ENCODE data around the gene RAB39A. TPM values are rescaled to one million over a fixed set of nuclear protein-coding genes. Genes with fewer than 3 reads are reported as not detected.
"Not testable (repeated sequence)": the region's sequence is repeated elsewhere in the genome, so short reads cannot be mapped to it uniquely, and the experiment has no call there.

Gene RAB39A
- total RNA-seq, result 1 to 10 TPM in 1 of 4 donors, under 1 TPM in 3; 0.51 to 1.1 (median 0.76) TPM
- polyA plus RNA-seq, result not detected
- long read RNA-seq, donor 1, result 0 reads
- long read RNA-seq, donor 2, partial matches to known transcripts, result 0 of 1 reads
- long read RNA-seq, donor 2, other reads (novel, unspliced or antisense), result 1 of 1 reads
- long read RNA-seq, donor 3, partial matches to known transcripts, result 0 of 1 reads
- long read RNA-seq, donor 3, other reads (novel, unspliced or antisense), result 1 of 1 reads
- long read RNA-seq, donor 4, result 0 reads

DNA sequence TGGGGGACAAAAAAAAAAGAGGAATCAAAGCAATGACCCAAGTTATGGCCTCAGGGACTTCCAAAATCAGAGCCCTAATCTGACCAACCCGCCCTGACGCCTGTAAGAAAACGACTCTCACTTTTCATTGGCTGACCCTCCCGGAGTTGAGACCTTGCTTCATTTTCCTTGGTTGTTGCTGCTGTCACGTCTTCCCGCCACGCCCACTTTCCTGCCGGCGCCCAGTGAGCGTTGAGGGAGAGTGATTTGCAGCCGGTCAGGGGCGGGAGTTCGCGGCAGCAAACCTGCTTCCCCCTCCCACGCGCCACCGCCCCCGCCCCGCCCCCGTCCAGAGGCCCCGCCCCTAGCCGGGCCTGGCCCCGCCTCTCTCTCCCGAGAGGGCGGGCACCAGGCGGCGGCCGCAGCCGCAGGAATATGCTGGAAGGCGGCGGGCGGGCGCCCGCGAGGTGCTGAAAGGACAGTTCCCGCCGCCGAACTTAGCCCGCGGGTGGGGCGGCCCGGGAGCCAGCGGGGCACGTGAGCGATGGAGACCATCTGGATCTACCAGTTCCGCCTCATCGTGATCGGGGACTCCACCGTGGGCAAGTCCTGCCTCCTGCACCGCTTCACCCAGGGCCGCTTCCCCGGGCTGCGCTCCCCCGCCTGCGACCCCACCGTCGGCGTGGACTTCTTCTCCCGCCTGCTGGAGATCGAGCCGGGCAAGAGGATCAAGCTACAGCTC is at the start of gene RAB39A:
Gene RAB39A (plus strand): TSS at position 403 of the 721 bp plus-strand sequence. CDS start 121 bp downstream, at position 524.
- Histone ChIP-seq H3K4me1 (ENCODE audit: control insufficient read depth, insufficient read depth, low read length) (peaks cover 3% of the 10 kb centered on the region), H3K4me3 (ENCODE audit: low read length) (peak within 1 kb of the TSS; percentile 39), H3K9me3 (ENCODE audit: control insufficient read depth, low read length) (no peaks in the 10 kb centered on the region), H3K27me3 (ENCODE audit: control insufficient read depth, insufficient read depth) (no peaks in the 10 kb centered on the region), H3K27ac (ENCODE audit: low read length) (no peak within 1 kb of the TSS)
- ATAC-seq, result peak; percentile 97 to 98
- WGBS, result under 1% methylated on average over 61 of the region's 61 CpGs
- intact Hi-C loops (cut with DNase I), result no loop called here
- peak; percentile 88 to 94 (median 93) for DNase-seq

DNA sequence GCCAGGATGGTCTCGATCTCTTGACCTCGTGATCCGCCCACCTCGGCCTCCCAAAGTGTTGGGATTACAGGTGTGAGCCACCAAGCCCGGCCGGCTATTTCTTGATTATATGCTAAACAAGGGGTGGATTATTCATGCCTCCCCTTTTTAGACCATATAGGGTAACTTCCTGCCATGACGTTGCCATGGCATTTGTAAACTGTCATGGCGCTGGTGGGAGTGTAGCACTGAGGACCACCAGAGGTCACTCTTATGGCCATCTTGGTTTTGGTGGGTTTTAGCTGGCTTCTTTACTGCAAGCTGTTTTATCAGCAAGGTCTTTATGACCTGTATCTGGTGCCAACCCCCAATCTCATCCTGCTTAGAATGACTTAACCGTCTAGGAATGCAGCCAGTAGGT is 46.8 kb upstream of the RAB39A start:
- H3K4me3 ChIP-seq (ENCODE audit: low read length); ATAC-seq; H3K9me3 ChIP-seq (ENCODE audit: control insufficient read depth, low read length); H3K27me3 ChIP-seq (ENCODE audit: control insufficient read depth, insufficient read depth); DNase-seq; intact Hi-C loops (cut with DNase I); H3K4me1 ChIP-seq (ENCODE audit: control insufficient read depth, insufficient read depth, low read length); H3K27ac ChIP-seq (ENCODE audit: low read length): not testable (repeated sequence)
- WGBS, result 94% methylated on average over 9 of the region's 9 CpGs

DNA sequence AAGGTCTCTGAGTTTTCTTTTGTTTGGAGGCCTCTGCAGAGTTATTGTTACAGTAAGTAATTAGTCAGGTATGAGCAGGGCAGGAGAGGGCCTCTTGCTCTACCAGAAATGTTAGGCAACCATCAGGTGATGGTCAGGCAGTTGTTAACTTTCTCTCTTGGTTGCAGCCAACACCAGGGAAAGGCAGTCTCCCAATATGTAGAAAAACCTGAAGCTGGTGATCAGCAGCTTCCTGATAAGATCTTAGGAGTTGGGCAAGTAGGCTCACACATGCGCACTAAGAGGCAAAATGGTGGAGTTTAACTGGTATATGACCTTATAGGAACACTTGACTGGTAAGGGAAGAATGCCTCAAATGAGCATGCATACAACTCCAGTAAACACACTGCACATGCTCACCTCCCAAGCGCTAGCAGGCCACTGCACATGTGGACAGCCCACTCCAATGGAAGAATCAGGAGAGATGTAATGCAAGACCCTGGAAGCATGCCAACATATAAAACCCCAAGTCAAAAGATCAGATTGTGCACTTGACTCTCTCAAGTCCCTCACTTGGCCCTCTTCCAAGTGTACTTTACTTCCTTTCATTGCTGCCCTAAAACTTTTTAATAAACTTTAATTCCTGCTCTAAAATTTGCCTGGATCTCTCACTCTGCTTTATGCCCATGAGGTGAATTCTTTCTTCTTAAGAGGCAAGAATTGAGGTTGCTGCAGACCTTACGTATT is 46.0 kb upstream of the RAB39A start:
- Histone ChIP-seq H3K4me1 (ENCODE audit: control insufficient read depth, insufficient read depth, low read length) (no peaks in the 10 kb centered on the region), H3K27me3 (ENCODE audit: control insufficient read depth, insufficient read depth) (no peaks in the 10 kb centered on the region), H3K27ac (ENCODE audit: low read length) (no peak overlapping the region), H3K4me3 (ENCODE audit: low read length) (no peak overlapping the region), H3K9me3 (ENCODE audit: control insufficient read depth, low read length) (no peaks in the 10 kb centered on the region)
- intact Hi-C loops (cut with DNase I), result no loop called here
- WGBS, result 97% methylated on average over 3 of the region's 3 CpGs
- ATAC-seq (no peak), DNase-seq (no peak)

DNA sequence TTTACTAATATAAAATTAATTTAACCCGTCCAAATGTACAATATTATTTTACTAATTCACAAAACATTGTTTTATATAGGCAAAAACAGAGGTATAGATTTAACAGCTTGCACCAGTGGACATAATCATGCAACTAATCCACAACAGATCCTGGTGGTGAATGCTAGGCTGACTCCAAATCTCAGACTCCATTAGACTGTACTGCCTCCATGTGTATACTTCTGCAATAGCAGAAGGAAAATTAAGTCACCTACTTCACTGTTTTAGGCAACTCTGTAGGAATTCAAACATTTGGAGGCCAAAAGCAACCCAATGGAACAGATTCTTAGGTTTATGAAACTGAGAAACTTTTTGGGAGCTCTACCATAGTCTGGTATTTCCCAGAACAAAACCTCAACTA is 30.0 kb upstream of the RAB39A start:
- Histone ChIP-seq H3K27me3 (ENCODE audit: control insufficient read depth, insufficient read depth) (no peaks in the 10 kb centered on the region), H3K4me3 (ENCODE audit: low read length) (no peak overlapping the region), H3K27ac (ENCODE audit: low read length) (no peak overlapping the region), H3K9me3 (ENCODE audit: control insufficient read depth, low read length) (no peaks in the 10 kb centered on the region), H3K4me1 (ENCODE audit: control insufficient read depth, insufficient read depth, low read length) (no peaks in the 10 kb centered on the region)
- no peak for DNase-seq
- intact Hi-C loops (cut with DNase I), result no loop called here
- peak; percentile 45 to 48 for ATAC-seq
- WGBS, result 31% methylated on average over 1 of the region's 1 CpG

GRCh38 chr11:107908211-107908610 is 20.0 kb upstream of the RAB39A start:
- H3K27ac ChIP-seq (ENCODE audit: low read length), result no peak overlapping the region
- ATAC-seq (no peak), DNase-seq (no peak)
- no peaks in the 10 kb centered on the region for H3K9me3 ChIP-seq (ENCODE audit: control insufficient read depth, low read length)
- 73% methylated on average over 23 of the region's 23 CpGs for WGBS
- no peaks in the 10 kb centered on the region for H3K4me1 ChIP-seq (ENCODE audit: control insufficient read depth, insufficient read depth, low read length)
- no peaks in the 10 kb centered on the region for H3K27me3 ChIP-seq (ENCODE audit: control insufficient read depth, insufficient read depth)
- no peak overlapping the region for H3K4me3 ChIP-seq (ENCODE audit: low read length)
- intact Hi-C loops (cut with DNase I), result no loop called here

GRCh38 chr11:107912415-107912814 is 15.8 kb upstream of the RAB39A start:
- H3K27me3 ChIP-seq (ENCODE audit: control insufficient read depth, insufficient read depth); intact Hi-C loops (cut with DNase I); H3K4me1 ChIP-seq (ENCODE audit: control insufficient read depth, insufficient read depth, low read length); ATAC-seq; H3K27ac ChIP-seq (ENCODE audit: low read length); H3K9me3 ChIP-seq (ENCODE audit: control insufficient read depth, low read length); H3K4me3 ChIP-seq (ENCODE audit: low read length): not testable (repeated sequence)
- peak in 1 of 3 donors; percentile 58 for DNase-seq
- 96% methylated on average over 32 of the region's 38 CpGs for WGBS

DNA sequence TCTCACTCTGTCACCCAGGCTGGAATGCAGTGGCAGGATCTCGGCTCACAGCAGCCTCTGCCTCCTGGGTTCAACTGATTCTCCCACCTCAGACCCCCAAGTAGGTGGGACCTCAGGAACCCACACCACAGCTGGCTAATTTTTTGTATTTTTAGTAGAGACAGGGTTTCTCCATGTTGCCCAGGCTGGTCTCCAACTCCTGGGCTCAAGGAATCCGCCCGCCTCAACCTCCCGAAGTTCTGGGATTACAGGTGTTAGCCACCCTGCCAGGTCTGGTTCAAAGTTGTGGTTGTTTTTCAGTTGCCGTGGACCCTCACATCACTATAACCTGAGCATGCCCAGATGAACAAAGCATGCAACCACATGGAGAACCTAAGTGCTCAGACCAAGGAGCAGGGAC is 13.0 kb upstream of the RAB39A start:
- ATAC-seq (no peak), DNase-seq (no peak)
- H3K27ac ChIP-seq (ENCODE audit: low read length), result no peak overlapping the region
- intact Hi-C loops (cut with DNase I), result no loop called here
- H3K4me1 ChIP-seq (ENCODE audit: control insufficient read depth, insufficient read depth, low read length), result no peaks in the 10 kb centered on the region
- 90% methylated on average over 5 of the region's 5 CpGs for WGBS
- no peaks in the 10 kb centered on the region for H3K9me3 ChIP-seq (ENCODE audit: control insufficient read depth, low read length)
- no peaks in the 10 kb centered on the region for H3K27me3 ChIP-seq (ENCODE audit: control insufficient read depth, insufficient read depth)
- no peak overlapping the region for H3K4me3 ChIP-seq (ENCODE audit: low read length)

DNA sequence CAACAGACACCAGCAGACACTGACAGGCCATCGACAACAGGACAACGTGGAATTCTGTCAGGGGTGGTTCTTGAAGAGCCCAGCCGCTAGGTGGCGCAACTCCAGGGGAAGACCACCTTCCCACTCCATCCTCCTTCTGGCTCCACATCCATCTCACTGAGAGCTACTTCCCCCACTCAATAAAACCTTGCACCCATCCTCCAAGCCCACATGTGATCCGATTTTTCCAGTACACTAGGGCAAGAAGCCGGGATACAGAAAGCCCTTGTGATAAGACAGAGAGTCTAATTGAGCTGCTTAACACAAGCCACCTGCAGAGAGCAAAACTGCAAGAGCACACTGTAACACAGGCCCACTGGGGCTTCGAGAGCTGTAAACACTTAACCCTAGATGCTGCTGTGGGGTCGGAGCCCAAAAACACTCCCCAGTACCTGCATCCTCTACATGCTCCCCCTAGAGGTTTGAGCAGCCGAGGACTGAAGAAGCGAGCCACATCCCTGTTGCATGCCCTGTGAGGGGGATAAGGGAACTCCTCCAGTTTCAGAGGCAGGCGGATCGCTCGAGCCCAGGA is 11.5 kb upstream of the RAB39A start:
- Histone ChIP-seq H3K27ac (ENCODE audit: low read length) (no peak overlapping the region), H3K4me3 (ENCODE audit: low read length) (no peak overlapping the region), H3K4me1 (ENCODE audit: control insufficient read depth, insufficient read depth, low read length) (no peaks in the 10 kb centered on the region), H3K27me3 (ENCODE audit: control insufficient read depth, insufficient read depth) (no peaks in the 10 kb centered on the region), H3K9me3 (ENCODE audit: control insufficient read depth, low read length) (no peaks in the 10 kb centered on the region)
- DNase-seq, result peak in 1 of 3 donors; percentile 52
- intact Hi-C loops (cut with DNase I), result no loop called here
- no peak for ATAC-seq
- 36% methylated on average over 13 of the region's 13 CpGs for WGBS

GRCh38 chr11:107921997-107922396 is 6.3 kb upstream of the RAB39A start:
- intact Hi-C loops (cut with DNase I), result no loop called here
- H3K4me3 ChIP-seq (ENCODE audit: low read length), result no peak overlapping the region
- H3K9me3 ChIP-seq (ENCODE audit: control insufficient read depth, low read length), result no peaks in the 10 kb centered on the region
- no peaks in the 10 kb centered on the region for H3K4me1 ChIP-seq (ENCODE audit: control insufficient read depth, insufficient read depth, low read length)
- no peak for DNase-seq
- ATAC-seq, result no peak
- no peaks in the 10 kb centered on the region for H3K27me3 ChIP-seq (ENCODE audit: control insufficient read depth, insufficient read depth)
- H3K27ac ChIP-seq (ENCODE audit: low read length), result no peak overlapping the region
- 66% methylated on average over 1 of the region's 1 CpG for WGBS

DNA sequence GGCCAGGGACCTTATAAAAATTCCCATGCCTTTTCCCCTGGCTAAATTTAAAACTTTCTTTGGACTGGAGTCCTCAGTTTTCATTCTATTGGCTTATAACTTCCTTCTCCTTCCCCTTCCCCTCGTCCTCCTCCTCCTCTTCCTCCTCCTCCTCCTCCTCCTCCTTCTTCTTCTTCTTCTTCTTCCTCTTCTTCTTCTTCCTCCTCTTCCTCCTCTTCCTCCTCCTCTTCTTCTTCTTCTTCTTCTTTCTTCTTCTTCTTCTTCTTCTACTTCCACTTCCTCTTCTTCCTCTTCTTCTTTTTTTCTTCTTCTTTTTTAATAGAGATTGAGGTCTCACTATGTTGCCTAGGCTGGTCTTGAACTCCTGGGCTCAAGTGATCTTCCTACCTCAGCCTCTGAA is 4.7 kb upstream of the RAB39A start:
- 39% methylated on average over 1 of the region's 1 CpG for whole genome bisulfite sequencing
- intact Hi-C loops (cut with DNase I); DNase-seq; H3K27me3 ChIP-seq (ENCODE audit: control insufficient read depth, insufficient read depth); H3K27ac ChIP-seq (ENCODE audit: low read length); H3K4me3 ChIP-seq (ENCODE audit: low read length); ATAC-seq; H3K4me1 ChIP-seq (ENCODE audit: control insufficient read depth, insufficient read depth, low read length); H3K9me3 ChIP-seq (ENCODE audit: control insufficient read depth, low read length): not testable (repeated sequence)

GRCh38 chr11:107924306-107924705 is 3.9 kb upstream of the RAB39A start:
- ATAC-seq (no peak), DNase-seq (no peak)
- intact Hi-C loops (cut with DNase I), result no loop called here
- Histone ChIP-seq H3K27me3 (ENCODE audit: control insufficient read depth, insufficient read depth) (no peaks in the 10 kb centered on the region), H3K4me1 (ENCODE audit: control insufficient read depth, insufficient read depth, low read length) (peaks cover 3% of the 10 kb centered on the region), H3K27ac (ENCODE audit: low read length) (no peak overlapping the region), H3K4me3 (ENCODE audit: low read length) (no peak overlapping the region), H3K9me3 (ENCODE audit: control insufficient read depth, low read length) (no peaks in the 10 kb centered on the region)
- 80% methylated on average over 2 of the region's 2 CpGs for WGBS
